CD4-positive, alpha-beta T cell treated with Interleukin-15 for 1 hour (primary cell): ENCODE results near the gene KRTAP6-1.

ENCODE experiments used
- DNase-seq: peaks from one replicate; pipeline ENCODE4 v3.0.0-alpha.2; 2020

KRTAP6-1 gene

GRCh38 chr21:30567617-30568016 is 46.1 kb downstream of the KRTAP6-1 start:
- DNase-seq = no peak

GRCh38 chr21:30563630-30564029 is 50.1 kb downstream of the KRTAP6-1 start:
- no peak for DNase-seq
